ENCODE results near the gene C2orf76.

The C2orf76 gene

DNA sequence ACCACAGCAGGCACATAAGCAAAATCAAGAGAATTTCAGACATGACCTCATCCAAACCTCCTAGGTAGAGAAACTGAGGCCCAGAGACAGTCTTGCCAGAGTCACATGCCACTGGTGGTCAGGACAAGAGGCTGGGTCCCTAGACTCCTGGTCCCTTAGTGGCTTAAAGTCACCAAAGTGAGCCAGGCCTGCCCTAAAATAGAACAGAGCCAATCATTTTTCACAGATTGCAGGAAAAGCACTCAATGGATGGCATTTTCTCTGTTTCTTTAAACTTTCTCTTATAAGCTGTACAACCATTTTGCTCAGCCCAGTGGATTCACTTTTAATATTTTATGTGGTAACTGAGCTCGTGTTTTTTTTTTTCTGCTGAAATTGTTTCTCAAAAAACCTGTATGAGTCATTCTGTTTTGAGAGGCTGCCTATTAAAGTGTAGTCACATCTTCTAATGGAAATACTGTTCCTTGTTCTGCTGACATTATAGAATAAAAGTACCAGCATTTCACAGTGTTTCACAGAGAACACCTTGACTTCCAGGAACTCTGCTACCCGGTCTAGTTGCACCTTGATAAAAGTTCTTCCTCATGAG, 113.4 kb downstream of the C2orf76 start:
- Histone ChIP-seq H3K27ac (ENCODE audit: low read depth, low read length) (no peak overlapping the region), H3K36me3 (ENCODE audit: control insufficient read depth, insufficient read depth, low read length) (peaks cover 19% of the 10 kb centered on the region), H3K4me3 (ENCODE audit: low read depth, low read length) (no peak overlapping the region), H3K4me1 (ENCODE audit: control insufficient read depth, insufficient read depth, low read length) (peaks cover 43% of the 10 kb centered on the region), H3K27me3 (ENCODE audit: control insufficient read depth, insufficient read depth, low read length) (no peaks in the 10 kb centered on the region), H3K9ac (ENCODE audit: low read length) (no peak overlapping the region), H3K9me3 (ENCODE audit: control insufficient read depth, insufficient read depth, low read depth, low read length) (no peaks in the 10 kb centered on the region)

Data from HUES6 (cell line).